CD4-positive, alpha-beta T cell treated with Interferon gamma for 1 hour (primary cell): Measurements from ENCODE around the gene LIG3.
"Not testable (repeated sequence)": the region's sequence is repeated elsewhere in the genome, so short reads cannot be mapped to it uniquely, and the experiment has no call there.

ENCODE experiments used
- DNase-seq: peaks from one replicate; pipeline ENCODE4 v3.0.0-alpha.2; 2020

LIG3 gene

DNA sequence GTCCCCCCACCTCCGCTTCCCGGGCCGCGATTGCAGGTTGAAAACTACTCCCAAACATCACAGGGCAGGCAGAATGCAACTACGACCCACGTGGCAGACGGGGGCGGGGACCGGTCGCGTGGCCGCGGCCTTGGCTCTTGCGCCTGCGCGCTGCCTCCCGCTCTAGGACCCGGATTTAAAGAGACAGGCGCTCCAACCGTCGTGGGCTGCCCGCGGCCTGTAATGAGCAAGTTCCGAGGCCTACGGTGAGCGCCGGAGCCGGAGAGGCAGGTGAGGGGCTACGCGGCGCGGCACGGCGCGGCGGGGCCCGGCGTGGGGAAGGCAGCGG is at the start of gene LIG3:
TSS of gene LIG3 (plus strand) at position 160 of the 328 bp plus-strand sequence. CDS start 2,494 bp downstream, outside the sequence.
- DNase-seq: peak; percentile 91

DNA sequence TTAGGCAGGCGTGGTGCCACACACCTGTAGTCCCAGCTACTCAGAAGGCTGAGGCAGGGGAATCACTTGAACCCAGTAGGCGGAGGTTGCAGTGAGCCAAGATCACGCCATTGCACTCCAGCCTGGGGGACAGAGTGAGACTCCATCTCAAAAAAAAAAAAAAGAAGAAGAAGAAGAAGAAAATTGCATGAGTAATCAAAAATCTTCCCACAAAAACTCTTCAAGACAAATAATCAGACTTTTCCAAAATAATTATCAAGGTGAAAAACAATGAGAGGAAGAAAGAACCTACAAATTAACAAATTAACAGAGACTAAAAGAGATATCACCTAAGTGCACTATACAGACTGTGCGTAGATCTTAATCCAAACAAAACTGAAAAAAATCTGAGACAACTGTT is 29.5 kb upstream of the LIG3 start:
- not testable (repeated sequence) for DNase-seq

DNA sequence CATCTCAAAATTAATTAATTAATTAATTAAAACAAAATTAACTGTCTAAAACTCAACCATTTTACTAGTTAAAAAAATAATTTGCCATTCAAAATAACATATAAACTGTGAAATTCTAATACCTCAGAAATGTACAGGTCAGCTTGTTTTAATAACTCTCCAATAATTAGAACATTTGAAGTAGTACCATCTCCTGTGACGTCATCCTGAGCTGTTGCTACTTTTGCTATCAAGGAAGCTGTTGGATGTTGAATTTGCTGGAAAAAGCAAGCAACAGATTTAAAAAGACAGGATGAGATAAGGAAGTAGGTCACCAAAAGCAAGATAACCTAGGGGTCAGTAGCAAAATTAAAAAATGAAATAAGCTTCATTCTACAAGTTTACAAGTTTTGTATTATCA is 21.9 kb upstream of the LIG3 start:
- DNase-seq: no peak

DNA sequence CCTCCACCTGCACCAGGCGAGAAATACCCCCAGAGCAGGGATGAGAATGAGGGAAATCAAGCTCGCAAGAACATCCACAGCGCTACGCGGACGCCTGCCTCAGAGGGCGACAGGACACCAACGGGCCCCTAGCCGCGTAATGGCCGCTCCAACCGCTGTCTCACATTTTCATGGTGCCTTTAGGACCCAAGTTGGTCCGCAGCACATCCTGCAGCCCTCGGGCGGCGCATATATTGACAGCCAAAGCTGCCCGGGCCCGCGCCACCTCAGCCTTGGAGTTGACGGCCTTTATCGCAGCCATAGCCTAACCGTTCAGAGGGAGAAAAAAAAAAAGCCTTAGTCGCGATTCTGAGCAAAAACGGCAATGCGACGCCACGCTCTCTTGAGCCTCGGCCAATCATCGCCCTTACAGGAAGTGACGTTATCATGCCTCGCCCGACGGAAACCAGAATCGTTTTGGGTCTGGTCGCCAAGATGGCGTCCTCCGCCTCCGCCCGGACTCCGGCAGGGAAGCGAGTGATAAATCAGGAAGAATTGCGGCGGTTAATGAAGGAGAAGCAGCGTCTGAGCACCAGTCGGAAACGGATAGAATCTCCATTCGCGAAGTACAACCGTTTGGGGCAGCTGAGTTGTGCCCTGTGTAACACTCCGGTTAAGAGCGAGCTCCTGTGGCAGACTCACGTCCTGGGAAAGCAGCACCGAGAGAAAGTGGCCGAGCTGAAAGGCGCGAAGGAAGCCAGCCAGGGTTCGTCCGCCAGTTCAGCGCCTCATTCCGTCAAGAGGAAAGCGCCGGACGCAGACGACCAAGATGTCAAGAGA is 19.0 kb upstream of the LIG3 start, which contains the start of the genes CCT6B and ZNF830:
TSS of gene CCT6B (minus strand) at position 368 of the 819 bp plus-strand sequence. CDS start at position 301, 67 bp downstream.
TSS of gene ZNF830 (plus strand) at position 448 of the 819 bp plus-strand sequence. CDS start at position 475, 27 bp downstream.
- DNase-seq: peak; percentile 90

DNA sequence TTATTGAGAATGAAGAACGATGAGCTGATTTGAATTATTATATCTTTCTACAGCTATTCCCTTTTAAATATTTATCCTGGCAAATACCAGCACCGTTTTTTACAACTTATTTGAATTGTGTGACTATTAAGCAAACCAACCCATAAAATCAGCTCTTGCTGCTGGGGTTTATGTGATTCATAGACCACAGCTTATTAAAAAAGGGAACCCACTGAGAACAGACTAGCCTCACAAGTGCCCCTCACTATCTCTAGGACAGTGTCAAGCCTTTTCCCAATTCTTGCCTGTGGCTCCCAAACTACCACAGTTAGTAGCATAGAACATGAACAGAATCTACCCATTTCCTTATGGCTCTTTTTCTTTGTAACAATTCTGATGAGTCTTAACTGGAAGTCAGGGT is 6.1 kb upstream of the LIG3 start:
- DNase-seq: no peak

DNA sequence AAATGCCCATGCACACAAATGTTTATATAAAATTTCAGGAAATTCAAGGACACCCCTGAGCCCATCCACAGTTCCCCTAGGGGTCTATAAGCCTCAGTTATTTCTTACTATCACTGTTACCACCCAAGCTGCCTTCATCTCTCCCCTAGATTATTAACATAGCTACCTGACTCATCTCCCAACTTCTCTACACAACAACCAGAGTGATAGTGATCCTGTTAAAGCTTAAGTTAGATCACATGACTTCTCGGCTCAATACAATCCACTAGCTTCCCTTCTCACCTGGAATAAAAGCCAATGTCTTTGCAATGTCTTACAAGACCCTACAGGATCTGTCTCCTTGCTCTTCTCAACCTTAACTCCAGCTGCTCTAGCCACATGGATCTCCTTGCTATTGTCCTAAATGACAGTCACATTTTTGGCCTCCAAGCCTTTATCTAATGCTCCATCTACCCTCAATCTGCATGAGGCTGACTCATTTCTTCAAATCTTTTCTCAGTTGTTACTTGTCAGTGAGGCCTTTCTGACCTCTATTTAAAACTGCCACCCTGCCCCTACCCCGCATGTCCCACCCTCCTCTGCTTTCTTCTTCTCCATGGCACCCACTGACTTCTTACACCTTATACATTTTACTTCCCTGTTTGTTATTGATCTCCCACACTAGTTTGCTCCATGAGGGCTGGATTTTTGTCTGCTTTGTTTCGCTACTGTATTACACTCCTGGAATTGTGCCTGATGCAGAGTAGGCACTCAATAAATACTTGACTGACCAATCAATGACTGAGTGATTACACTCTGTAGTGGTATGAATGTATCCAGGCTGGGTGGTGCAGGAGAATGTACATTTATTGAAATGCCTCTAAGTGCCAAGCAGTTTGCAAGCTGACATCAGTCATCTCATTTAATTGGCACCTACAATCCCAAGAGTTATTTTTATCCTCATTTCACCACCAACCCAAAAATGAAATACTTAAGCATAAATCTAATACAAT is 5.2 kb upstream of the LIG3 start:
- DNase-seq: no peak

DNA sequence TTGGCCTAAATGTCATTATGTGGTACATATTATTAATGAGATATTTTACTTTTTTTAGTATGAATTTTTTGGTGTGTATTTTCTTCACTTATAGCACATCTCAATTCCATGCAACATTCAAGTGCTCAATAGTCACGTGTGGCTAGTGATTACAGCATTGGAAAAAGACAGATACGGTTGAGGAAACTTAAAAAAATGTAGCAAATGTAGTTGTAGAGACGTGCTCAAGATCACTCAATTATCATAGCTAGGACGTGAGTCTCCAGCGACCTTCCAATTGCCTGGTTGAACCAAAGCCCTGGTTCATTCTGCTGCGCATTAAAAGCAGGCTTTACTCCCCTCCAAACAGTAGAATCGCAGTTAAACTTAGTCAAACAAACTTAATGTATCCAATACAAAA is 1.2 kb upstream of the LIG3 start:
- DNase-seq: no peak

DNA sequence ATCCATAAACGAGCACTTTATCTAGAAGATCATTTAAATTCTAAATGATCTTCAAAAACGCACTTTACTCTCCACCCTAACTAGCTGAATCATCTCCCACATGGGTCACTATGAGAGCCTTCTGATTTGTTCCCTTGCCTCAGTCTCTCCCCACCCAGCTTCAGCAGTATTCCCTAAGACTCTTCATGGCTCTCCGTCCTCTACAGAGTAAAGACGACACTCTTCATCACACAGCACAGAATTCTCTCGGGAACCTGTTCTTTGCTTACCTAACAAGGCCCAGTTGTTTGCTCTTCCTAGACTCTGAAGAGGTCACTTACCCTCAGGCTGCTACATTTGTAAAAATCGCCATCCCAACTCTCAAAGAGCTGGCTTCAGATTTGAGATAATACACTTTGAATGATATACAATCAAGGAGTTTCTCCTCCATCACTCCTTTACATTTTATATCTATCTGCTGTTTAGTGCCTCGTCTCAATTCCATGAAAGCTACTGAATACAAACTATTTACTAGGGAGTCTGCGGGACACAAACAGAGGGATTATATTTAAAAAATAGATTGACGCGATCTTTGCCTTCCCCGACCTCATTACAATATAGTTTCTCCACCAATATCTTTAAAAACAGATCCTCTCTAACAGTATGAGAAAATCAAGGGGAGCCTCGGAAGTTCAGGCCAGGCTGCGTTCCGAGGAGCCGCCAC is 511 bp upstream of the LIG3 start:
- no peak for DNase-seq

DNA sequence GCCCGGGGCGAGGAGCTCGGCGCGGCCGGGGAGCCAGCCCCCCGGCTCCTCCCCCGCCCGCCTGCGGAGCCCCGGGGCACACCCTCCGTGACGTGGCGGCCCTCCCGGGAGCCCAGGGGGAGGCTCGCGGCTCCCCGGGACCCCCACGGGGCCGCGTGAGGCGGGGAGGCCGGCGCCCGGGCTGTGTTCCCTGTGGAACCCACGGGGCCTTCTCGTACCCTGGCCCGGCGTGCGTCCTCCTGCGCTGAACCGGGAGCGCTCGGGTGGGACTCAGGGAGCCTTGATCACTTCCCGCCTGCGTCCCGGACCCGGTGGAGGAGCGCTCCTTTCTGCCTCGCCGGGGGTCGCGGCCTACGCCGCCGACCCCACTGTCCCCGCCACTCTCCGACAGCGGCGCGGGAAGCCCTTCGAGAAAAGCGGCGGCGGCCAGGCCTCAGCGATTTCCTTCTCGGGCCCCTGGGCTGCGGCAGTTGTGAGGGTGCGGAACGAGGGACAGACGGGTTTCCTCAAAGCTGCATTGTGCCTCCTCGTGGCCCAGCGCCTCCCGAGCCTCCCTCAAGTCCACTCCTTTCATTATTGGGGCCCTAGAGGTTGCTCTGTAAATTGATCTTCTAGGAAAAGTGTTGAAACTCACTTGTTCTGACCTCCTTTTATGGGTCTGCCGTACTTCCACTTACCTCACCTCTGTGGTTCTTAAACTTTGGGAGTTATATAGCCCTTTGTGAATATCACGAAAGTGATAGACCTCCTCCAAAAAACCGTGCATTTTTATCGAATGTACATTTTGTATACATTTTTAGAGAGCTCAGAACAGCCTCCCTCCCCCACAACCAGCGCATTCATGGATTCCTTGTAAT is 597 bp downstream of the LIG3 start:
- peak; percentile 69 for DNase-seq

DNA sequence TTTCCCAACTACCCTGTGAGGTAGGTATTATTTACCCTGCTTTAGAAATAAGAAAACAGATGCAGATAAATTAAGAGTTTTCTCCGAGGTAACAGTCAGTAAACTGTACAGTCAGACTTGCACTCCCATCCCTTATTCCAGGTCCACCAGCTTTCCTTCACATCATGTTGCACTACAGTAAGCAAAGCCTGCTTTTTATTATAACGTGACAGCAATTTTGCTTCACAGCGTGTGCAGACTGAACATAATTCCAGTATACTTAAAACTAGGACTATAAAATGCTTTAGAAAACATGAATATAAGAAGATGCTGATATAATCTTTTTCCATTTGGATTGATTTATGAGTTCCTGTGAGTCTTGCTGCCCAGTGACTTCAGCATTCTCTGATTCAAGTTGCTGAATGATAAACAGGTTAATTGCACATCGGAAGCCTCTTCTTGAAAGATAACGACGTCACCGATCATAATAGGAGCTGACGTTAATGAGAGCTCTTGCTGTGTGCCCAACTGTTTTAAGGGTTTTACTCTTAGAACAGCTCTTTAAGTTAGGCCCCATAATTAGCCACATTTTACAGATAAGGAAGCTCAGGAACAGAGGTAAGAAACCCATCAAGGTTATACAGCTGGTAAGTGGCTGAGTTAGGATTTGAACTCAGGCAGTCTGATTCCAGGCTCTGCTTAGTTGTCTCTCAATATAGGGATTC is 1.4 kb downstream of the LIG3 start:
- no peak for DNase-seq

DNA sequence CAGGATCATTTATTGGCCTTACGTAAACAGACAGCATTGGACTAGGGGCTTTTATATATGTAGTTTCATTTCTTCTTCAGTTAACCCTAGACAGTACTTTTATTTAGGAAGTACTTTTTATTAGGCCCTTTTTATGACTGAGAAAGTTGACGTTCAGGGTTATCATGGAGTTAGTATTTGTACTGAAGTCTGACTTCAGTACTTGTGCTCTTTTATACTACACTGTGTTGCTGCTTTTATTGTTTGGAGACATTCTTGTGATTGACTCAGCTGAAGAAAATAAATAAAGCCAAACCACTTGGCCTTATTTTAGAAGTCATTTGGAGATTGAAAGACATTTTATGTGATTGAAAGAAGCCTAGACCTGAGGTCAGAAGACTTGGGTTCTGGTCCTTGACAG is 6.9 kb downstream of the LIG3 start:
- no peak for DNase-seq

DNA sequence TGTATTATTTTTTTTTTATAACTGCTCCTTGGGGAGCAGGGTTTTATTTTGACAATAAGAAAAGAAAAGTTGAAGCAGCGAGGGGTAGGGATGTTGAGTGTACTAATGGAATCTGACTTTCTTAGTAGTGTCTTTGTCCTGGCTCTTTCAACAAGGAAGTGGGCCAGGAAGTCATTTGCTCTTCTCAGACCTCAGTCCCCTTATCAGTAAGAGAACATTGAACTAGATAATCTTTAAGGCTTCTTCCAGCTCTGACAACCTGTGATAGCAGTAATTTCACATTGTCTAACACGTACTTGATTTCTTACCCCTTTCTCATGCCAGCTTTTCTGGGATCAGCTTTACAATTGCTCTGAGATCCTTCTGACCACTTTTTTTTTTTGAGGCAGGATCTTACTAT is 8.3 kb downstream of the LIG3 start:
- DNase-seq: no peak

DNA sequence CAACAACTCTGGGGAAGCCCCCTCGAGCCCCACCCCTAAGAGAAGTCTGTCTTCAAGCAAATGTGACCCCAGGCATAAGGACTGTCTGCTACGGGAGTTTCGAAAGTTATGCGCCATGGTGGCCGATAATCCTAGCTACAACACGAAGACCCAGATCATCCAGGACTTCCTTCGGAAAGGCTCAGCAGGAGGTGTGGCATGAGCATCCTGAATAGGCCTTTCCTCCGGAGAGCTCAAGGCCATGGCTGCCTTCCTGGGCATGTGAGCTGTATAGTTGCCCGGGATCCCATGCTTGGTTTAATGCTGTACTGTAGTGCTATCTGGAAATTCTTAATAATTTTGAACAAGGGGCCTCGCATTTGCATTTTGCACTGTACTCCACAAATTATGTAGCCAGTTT is 9.2 kb downstream of the LIG3 start:
- no peak for DNase-seq

DNA sequence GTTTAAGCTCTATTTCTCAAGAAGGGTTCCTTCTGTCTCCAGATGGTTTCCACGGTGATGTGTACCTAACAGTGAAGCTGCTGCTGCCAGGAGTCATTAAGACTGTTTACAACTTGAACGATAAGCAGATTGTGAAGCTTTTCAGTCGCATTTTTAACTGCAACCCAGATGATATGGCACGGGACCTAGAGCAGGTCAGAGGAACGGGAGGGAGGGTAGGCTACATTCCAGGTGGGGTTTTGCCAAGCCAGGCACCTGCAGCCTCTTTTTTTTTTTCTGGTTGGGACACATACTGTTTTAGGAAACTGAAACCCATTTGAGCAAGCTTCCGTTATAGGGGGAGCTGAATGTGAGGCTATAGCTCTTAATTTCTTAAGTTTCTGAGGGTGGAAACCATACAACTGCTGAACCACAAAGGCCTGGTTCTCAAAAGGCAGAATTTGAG is 10.6 kb downstream of the LIG3 start:
- DNase-seq: no peak

DNA sequence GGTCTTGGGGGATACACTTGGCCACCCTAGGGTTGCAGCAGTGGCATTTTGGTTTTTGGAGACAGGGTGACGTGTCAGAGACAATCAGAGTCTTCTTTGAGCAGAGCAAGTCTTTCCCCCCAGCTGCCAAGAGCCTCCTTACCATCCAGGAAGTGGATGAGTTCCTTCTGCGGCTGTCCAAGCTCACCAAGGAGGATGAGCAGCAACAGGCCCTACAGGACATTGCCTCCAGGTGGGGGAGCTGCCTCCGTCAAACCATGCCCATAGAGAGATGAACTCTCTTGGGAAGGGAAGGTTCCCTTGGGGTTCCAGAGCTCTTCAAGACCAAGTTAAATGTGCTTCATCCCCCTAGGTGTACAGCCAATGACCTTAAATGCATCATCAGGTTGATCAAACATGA is 11.3 kb downstream of the LIG3 start:
- no peak for DNase-seq

DNA sequence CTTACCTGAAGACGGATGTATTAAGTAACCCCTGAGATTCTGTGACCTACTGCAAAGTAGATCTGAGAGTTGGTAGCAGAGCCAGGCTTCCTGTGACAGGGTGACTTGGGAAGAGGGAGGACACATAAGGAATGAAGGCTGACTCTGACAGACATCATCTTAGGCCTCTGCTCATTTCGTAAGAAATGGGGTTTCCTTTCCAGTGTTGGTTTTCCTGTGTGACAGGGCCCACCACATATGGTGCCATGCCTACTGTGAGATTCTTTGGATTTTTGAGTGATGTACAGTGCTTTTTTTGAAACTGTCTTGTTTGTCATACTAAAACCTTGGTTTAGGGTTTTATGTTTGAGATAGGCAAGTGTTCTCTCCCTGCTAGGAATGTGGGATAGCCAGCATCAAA is 12.7 kb downstream of the LIG3 start:
- DNase-seq: no peak

DNA sequence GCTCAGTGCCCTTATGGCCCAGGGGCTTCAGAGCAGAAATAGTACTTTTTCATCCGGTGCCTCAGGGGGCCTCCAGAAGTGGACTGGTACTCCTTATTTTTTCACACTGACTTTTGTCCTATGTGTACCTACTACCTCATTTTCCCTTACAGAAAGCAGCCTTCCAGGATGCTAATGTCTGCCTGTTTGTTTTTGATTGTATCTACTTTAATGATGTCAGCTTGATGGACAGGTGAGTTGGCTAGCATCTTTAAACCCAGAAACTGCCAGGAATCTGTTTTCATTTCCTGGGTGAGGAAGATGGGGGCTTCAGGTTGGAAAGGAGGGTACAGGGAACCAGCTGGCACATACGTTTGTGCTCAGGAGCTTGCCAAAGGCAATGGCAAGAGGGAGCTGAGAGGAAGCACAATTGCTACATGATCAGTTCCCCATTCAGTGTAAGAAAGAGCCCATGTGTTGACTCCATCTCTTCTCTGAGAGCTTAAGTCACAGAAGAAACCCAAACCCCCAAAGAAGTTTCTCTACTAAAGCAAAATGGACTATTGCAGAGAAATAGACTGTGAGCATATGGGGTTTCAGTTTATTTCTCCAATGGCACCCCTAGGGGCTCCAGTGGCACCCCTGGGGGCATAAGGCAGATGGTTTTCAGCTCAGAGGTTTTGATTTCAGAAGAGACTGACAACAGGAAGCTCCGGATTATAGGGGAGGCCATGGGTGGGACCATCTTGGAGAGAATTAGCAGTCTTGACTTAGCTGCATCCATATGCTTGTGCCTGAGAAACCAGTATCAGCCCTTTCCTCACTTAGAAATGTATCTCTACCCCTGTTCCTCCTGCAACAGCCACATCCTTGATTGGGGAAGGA is 16.3 kb downstream of the LIG3 start:
- DNase-seq: no peak

DNA sequence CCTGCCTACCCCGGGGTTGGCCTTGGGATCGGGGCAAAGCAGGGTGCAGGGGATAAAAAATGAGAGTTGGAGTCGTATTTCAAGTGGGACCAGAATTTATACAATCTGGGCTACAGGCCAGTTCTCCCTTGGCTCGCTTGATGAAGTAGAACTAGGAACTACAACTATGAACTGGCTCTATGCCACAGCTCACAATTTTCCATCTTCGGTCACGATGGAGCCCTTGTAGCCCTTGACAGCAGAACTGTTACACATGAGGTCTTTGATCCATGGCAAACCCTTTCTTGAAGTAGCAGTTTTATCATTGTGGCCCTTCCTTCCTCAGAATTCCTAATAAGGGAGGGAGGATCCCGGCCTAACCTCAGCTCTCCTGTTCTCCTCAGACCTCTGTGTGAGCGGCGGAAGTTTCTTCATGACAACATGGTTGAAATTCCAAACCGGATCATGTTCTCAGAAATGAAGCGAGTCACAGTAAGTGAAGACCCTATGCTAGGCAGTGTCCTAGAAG is 17.1 kb downstream of the LIG3 start:
- DNase-seq: no peak

DNA sequence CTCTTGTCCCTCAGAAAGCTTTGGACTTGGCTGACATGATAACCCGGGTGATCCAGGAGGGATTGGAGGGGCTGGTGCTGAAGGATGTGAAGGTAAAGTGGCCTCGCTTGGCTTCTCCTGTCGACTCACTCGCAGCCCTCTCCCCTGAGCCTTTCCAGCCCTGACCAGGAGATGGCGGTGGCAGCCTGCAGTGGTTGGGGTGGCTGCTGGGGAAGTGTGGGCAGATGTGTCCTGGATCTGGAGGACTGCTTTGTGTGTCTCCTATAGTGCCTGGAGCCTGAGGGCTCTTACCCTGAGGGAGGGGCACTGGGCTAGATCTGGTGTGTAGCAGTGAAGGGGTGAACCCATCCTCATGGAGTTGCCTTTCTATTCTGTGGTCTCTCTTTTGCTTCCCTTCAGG is 17.9 kb downstream of the LIG3 start:
- DNase-seq: peak; percentile 78

DNA sequence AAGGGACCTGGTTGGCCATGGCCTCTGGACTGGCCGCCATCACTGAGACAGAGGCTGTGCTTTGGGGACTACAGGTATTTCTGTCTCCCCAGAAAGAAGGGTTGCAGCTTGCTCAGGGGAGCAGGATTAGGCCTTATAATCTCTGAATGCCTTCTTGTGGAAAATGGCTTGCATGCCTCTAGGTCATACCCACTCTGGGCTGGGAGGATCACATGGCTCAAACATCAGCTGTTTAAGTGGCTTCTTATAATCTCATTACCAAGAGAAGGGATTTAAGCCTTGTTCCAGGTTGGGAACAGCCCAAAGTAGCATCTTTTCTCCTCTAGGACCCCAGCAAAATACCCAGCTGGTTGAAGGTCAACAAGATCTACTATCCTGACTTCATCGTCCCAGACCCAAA is 19.1 kb downstream of the LIG3 start:
- DNase-seq: no peak
